ENCODE measurements around the gene DARS2.

The DARS2 gene

GRCh38 chr1:173889885-173890284, 65.4 kb downstream of the DARS2 start:
- DNase-seq = no peak

- no peak for DNase-seq
Measured at GRCh38 chr1:173893611-173894010, 69.1 kb downstream of the DARS2 start.

- DNase-seq = no peak
Measured at GRCh38 chr1:173894189-173894588, 69.7 kb downstream of the DARS2 start.

- no peak for DNase-seq
Measured at GRCh38 chr1:173900427-173900826, 76.0 kb downstream of the DARS2 start.

GRCh38 chr1:173900992-173901391, 76.5 kb downstream of the DARS2 start:
- no peak for DNase-seq

- DNase-seq = no peak
Measured at GRCh38 chr1:173903827-173904531, 79.5 kb downstream of the DARS2 start.

Measured in CD4-positive, alpha-beta T cell treated with Interleukin-21 for 1 hour (primary cell).